Measurements from ENCODE around the gene DNAJC17. TPM values are rescaled to one million over a fixed set of nuclear protein-coding genes. Genes with fewer than 3 reads are reported as not detected.

Gene DNAJC17
- total and polyA plus RNA-seq, 2 of the 13 experiments (the other 11 are each of a cell fraction or from before 2014, with no cell fraction given): 22.2 to 26.5 TPM

GRCh38 chr15:40807028-40807887 lies at the start of gene DNAJC17, which contains the start of gene ZFYVE19 (continued):
- TF ChIP-seq FOXP4 (CRISPR knock-in tag; IDR thresholded peaks at IDR 0.05): peak; percentile 39
- no peak for TF ChIP-seq ZNF136 (CRISPR knock-in tag; IDR thresholded peaks at IDR 0.05; ENCODE audit: low read depth)
- TF ChIP-seq GABPB1 (CRISPR knock-in tag; IDR thresholded peaks at IDR 0.05): peak; percentile 92
- TF ChIP-seq SP5 (CRISPR knock-in tag; IDR thresholded peaks at IDR 0.05; ENCODE audit: borderline replicate concordance, low read depth): peak; percentile 95
- TF ChIP-seq SP140L (CRISPR knock-in tag; IDR thresholded peaks at IDR 0.05; ENCODE audit: borderline replicate concordance): 0 out of 2 replicates have a peak, but pooled peaks have one; percentile 8
- no peak for TF ChIP-seq ZNF3 (CRISPR knock-in tag; IDR thresholded peaks at IDR 0.05)
- no peak; the same call in 1 of the 2 replicates for TF ChIP-seq TCF7 (IDR thresholded peaks at IDR 0.05; ENCODE audit: low read depth)
- peak; percentile 84; the same call in 1 of the 2 replicates for TF ChIP-seq ZNF34 (CRISPR knock-in tag; IDR thresholded peaks at IDR 0.05; ENCODE audit: borderline replicate concordance)
- TF ChIP-seq NRL (CRISPR knock-in tag; IDR thresholded peaks at IDR 0.05; ENCODE audit: borderline replicate concordance): peak; percentile 85; the same call in 1 of the 2 replicates
- TF ChIP-seq UBTF (CRISPR knock-in tag; IDR thresholded peaks at IDR 0.05): peak; percentile 67
- peak; percentile 68 for TF ChIP-seq PAXIP1 (CRISPR knock-in tag; conservative IDR thresholded peaks at IDR 0.05)
- no peak for TF ChIP-seq ZNF691 (CRISPR knock-in tag; IDR thresholded peaks at IDR 0.05; ENCODE audit: borderline replicate concordance, low read depth)
- TF ChIP-seq REST (IDR thresholded peaks at IDR 0.05; ENCODE audit: borderline replicate concordance in 1 of 2, low read depth in 1 of 2, low read length in 2 of 2): no peak

All from HepG2 (cell line).